ENCODE results near the gene NLRP1. TPM values are rescaled to one million over a fixed set of nuclear protein-coding genes. Genes with fewer than 3 reads are reported as not detected.

Gene NLRP1
- total and polyA plus RNA-seq, 10 of the 15 experiments (the other 5 are each of a cell fraction or from before 2014, with no cell fraction given), result 2.8 to 21.8 (median 11.9) TPM

DNA sequence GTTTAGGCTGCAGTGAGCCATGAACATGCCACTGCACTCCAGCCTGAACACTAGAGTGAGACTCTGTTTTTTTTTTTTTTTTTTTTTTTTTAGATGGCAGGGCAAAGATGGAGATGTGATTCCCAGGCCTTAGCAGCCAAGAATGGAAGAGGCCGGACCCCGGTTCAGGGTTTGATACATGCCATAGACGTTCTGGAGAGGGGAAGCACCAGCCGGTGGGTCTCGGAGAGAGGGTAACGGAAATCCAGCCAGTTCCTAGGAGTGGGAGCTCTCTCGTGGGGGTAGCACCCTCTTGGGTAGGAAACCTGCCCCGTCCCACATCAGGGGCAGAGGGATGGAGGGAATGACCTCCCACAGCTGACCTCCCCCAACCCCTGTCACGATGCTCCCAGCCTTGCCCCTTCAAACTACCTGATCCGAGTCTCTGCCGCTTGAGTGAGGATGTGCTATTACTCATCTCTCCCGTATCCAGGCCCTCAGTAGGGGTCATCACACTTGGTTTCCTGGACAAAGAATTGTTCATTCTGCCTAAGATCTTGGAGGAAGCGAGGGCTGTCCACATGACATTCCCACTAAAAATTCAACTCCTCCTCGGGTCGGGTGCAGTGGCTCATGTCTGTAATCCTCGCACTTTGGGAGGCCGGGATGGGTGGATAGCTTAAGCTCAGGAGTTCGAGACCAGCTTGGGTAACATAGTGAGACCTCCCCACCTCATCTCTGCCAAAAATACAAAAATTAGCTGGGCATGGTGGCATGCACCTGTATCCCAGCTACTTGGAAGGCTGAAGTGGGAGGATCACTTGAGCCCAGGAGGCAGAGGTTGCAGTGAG, 50.6 kb downstream of the NLRP1 start (continued):
- TF ChIP-seq, protein P1, sequence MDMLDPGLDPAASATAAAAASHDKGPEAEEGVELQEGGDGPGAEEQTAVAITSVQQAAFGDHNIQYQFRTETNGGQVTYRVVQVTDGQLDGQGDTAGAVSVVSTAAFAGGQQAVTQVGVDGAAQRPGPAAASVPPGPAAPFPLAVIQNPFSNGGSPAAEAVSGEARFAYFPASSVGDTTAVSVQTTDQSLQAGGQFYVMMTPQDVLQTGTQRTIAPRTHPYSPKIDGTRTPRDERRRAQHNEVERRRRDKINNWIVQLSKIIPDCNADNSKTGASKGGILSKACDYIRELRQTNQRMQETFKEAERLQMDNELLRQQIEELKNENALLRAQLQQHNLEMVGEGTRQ (IDR thresholded peaks at IDR 0.05; ENCODE audit: borderline replicate concordance, low read depth, low read length), result no peak
- TF ChIP-seq, protein P2, sequence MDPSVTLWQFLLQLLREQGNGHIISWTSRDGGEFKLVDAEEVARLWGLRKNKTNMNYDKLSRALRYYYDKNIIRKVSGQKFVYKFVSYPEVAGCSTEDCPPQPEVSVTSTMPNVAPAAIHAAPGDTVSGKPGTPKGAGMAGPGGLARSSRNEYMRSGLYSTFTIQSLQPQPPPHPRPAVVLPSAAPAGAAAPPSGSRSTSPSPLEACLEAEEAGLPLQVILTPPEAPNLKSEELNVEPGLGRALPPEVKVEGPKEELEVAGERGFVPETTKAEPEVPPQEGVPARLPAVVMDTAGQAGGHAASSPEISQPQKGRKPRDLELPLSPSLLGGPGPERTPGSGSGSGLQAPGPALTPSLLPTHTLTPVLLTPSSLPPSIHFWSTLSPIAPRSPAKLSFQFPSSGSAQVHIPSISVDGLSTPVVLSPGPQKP (IDR thresholded peaks at IDR 0.05; ENCODE audit: low read depth, low read length), result no peak
- no peak for TF ChIP-seq POLR2A (IDR thresholded peaks at IDR 0.05; ENCODE audit: low read depth, low read length)
- TF ChIP-seq, protein P3, sequence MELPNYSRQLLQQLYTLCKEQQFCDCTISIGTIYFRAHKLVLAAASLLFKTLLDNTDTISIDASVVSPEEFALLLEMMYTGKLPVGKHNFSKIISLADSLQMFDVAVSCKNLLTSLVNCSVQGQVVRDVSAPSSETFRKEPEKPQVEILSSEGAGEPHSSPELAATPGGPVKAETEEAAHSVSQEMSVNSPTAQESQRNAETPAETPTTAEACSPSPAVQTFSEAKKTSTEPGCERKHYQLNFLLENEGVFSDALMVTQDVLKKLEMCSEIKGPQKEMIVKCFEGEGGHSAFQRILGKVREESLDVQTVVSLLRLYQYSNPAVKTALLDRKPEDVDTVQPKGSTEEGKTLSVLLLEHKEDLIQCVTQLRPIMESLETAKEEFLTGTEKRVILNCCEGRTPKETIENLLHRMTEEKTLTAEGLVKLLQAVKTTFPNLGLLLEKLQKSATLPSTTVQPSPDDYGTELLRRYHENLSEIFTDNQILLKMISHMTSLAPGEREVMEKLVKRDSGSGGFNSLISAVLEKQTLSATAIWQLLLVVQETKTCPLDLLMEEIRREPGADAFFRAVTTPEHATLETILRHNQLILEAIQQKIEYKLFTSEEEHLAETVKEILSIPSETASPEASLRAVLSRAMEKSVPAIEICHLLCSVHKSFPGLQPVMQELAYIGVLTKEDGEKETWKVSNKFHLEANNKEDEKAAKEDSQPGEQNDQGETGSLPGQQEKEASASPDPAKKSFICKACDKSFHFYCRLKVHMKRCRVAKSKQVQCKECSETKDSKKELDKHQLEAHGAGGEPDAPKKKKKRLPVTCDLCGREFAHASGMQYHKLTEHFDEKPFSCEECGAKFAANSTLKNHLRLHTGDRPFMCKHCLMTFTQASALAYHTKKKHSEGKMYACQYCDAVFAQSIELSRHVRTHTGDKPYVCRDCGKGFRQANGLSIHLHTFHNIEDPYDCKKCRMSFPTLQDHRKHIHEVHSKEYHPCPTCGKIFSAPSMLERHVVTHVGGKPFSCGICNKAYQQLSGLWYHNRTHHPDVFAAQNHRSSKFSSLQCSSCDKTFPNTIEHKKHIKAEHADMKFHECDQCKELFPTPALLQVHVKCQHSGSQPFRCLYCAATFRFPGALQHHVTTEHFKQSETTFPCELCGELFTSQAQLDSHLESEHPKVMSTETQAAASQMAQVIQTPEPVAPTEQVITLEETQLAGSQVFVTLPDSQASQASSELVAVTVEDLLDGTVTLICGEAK (IDR thresholded peaks at IDR 0.05; ENCODE audit: borderline replicate concordance), result no peak
- TF ChIP-seq, protein P4, sequence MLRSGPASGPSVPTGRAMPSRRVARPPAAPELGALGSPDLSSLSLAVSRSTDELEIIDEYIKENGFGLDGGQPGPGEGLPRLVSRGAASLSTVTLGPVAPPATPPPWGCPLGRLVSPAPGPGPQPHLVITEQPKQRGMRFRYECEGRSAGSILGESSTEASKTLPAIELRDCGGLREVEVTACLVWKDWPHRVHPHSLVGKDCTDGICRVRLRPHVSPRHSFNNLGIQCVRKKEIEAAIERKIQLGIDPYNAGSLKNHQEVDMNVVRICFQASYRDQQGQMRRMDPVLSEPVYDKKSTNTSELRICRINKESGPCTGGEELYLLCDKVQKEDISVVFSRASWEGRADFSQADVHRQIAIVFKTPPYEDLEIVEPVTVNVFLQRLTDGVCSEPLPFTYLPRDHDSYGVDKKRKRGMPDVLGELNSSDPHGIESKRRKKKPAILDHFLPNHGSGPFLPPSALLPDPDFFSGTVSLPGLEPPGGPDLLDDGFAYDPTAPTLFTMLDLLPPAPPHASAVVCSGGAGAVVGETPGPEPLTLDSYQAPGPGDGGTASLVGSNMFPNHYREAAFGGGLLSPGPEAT (IDR thresholded peaks at IDR 0.05; ENCODE audit: low read depth), result no peak
